Stimulated activated CD4-positive, alpha-beta T cell treated with anti-CD3 and anti-CD28 coated beads, Interleukin-4, amount 100 ng/mL, for 1 hour (primary cell): ENCODE measurements around the gene CBS.
"Not testable (repeated sequence)": the region's sequence is repeated elsewhere in the genome, so short reads cannot be mapped to it uniquely, and the experiment has no call there.

Source experiments
- DNase-seq: peaks from one replicate; pipeline ENCODE4 v3.0.0-alpha.2; 2020

The CBS gene

DNA sequence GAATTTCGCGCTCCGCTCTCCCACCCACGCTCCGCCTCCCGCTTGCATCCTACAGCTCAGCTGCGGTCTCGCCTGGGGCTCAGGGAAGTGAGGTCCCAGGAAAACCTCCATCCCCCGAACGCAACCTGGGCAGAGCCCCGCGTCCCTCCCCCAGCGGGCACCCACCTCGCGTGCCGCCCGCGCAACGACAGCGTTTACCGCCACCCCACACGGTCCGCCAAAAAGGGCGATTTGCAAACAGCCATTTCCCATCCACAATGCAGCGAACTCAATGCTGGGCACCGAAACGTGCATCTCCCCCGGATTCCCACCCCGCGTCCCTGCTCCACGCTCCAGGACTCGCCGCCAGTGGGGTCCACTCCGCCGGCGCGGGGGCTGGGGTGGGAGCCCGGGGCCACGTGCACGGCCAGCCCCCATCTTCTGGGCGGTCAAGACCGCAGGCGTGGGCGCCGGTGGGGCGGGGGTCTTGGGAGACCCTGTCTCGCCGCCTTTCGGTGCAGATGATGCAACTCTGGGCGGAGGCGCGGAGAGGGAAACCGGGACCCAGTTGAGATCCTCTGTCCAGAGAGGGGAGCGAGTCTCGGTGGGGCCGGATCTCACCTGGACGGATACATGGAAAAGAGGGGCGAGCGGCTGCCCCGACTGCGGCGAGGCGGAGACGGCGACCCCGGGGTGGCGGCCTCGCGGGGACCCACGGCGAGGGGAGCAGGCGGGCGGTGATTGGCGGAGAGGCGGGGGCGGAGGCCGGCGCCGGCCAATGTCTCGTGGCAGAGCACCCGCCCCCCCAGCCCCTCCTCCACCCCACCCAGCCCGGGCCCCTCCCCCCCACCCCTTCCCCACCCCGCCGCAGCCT, at the start of gene CBS:
TSS of gene CBS (minus strand) at position 666 of the 853 bp plus-strand sequence. CDS start 3,642 bp downstream, outside the sequence.
- not testable (repeated sequence) for DNase-seq

DNA sequence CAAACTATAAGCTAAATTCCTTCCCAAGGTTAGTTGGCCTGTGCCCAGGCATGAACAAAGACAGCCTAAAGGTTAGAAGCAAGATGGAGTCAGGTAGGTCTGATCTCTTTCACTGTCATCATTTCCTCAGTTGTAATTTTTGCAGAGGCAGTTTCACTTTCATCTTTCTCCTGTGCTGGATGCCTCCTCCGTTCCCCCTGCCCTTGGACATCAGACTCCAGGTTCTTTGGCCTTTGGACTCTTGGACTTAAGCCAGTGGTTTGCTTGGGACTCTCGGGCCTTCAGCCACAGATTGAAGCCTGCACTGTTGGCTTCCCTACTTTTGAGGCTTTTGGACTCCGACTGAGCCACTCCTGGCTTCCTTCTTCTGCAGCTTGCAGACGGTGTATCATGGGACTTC, 40.3 kb upstream of the CBS start:
- not testable (repeated sequence) for DNase-seq

DNA sequence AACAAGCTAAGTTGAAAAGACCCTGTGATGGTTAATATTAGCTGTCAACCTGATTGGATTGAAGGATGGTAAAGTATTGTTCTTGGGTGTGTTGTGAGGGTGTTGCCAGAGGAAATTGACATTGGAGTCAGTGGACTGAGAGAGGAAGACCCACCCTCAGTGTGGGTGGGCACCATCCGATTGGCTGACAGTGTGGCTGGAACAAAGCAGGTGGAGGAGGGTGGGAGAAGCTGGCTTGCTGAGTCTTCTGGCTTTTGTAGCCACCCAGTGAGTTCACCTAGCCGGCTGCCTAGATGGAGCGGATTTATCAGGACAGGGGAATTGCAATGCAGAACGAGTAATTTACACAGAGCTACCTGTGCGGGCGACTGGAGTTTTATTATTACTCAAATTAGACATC, 38.8 kb upstream of the CBS start:
- DNase-seq, result not testable (repeated sequence)

DNA sequence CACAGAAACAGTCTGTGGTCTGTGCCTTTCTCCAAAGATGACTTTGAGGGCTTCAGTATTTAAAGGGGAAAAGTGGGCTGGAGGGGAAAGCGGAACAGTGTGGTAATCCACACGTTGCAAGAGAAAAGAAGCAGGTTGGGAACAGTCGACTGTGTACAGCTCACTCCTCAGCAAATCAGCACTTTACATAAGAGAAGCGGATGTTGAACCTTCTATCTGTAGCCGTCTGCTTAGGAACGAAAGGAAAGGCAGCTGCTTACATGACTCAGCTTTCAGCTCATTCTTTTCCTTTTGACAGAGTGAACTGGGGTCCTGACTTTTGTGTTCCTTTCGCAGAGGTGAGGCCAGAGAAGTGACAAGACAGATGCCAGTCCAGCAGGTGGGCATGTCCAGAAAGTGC, 33.4 kb upstream of the CBS start:
- not testable (repeated sequence) for DNase-seq

DNA sequence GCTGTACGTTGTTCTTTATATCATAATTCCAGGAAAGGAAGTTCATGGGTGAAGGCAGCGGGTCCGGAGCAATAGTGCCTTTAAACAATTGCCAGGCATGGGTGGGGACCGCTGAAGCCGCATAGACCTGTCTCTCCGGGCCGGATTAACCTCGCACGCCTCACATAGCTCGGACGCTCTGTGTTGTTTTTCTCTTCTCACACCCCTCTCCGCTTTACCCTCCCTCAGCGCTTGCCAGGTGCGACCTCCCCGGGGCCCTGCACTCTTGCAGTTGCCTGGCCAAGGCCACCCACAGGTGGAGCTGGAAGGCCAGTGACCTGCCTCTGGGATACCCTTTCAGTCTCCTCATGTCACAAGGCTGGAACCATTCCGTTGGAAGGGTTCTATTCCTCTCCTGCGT, 32.5 kb upstream of the CBS start:
- not testable (repeated sequence) for DNase-seq

DNA sequence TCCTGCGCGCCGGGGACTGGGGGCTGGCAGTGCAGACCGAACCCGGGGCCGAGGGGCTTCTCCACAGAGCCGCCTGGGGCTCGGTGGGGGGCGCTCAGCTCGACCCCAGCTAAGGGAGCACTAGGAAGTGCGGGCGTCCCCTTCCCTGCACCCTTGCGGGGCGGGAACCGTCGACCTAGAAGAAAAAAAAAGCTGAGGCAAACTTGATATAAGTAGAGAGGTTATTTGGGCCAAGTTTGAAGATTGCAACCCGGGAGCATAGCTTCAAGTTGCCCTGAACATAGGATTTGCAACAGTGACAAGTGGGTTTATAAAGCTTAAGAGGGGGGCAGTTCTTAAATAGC, 32.1 kb upstream of the CBS start:
- not testable (repeated sequence) for DNase-seq

DNA sequence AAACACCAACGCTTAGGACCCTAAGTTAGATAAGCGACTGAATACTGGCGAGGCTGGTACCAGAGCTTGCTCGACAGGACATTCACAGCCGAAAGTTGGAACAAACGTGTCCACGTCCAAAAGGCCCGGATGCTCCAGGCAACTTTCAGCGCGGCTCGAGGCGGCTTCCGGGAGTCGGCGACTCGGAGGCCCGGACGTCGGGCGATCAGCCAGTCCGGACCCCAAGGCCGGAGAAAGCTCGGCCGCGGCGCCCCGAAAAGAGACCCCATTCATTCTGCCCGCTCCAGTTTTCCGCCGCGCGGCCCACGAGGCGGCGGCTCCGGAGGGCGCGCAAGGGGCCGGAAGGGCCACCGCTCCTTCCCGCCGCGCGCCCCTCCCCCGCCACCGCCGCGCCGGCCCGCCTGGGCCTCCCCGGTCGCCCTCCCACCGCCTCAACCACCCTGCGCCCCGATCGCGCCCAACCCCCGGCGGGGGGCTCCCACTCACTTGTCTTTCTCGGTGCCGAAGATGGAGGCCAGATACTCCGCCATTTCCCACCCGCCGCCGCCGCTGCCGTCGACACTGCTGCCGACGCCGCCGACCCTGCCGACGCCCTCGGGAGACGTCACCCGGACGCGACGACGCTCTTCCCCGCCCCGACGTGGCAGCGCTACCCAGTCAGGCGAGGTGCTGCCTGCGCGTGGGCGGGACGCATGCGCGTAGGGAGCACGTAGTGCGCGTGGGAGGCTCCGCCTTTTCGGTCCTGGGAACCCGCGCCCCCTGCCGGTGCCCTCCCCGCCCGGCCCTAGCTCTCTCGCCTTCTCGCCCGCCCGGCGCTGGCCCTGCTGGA, 31.5 kb upstream of the CBS start, which contains the start of gene U2AF1:
TSS of gene U2AF1 (minus strand) at position 606 of the 829 bp plus-strand sequence. CDS start at position 530, 76 bp downstream.
- DNase-seq, result peak; percentile 78

DNA sequence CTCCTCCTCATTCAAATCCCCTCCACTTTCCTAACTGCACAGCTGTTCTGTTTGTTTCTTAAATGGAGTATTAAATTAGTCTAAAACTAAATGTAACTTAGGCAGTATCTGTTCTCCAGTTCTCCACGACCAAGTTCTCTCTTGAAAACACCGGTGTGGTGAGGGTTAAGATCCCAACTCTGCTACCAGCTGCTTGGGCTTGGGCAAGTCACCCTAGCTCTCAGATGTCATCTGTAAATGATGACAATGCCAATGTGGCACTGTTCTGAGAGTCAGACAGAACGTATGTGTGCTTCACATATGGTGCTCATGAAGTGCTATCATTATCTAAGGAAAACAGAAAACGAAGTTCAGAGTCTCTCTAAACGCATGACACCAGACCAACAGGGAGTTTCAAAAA, 29.0 kb upstream of the CBS start:
- not testable (repeated sequence) for DNase-seq

DNA sequence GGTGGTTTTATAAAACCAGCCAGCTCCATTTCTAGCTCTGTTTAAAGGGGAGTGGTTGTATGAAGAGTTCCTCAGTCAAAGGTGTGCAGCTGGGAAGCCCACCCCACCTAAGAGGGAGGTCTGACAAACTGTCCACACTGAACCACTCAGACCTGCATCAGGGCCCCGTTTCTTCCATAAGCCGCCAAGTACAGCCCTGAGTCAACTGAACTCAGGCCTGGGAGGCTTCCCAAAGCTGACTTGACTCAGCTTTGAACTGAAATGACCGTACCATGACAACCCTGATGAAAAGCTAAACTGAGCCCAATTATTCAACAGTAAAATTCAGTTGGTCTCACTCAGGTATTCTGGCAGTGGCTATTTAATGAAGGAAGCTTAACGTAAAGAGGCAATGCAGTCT, 26.6 kb upstream of the CBS start:
- not testable (repeated sequence) for DNase-seq

DNA sequence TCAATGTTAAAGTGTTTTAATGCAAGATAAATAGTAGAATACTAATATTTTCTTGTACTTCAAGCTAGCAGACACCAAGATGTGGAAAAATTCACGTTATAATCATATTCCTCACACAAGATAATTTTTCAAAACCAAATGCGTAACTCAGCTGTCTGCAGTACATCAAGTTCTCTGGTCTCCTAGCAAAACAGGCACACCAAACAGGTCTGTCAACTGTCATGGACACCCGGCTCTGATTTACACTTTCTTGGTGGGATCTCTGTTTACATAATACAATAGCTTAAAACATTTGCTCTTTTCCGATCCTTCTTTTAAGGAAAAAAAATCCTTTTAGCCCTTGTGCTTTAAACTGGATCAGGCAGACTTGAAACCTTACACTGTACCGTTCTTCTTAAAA, 26.0 kb upstream of the CBS start:
- not testable (repeated sequence) for DNase-seq

DNA sequence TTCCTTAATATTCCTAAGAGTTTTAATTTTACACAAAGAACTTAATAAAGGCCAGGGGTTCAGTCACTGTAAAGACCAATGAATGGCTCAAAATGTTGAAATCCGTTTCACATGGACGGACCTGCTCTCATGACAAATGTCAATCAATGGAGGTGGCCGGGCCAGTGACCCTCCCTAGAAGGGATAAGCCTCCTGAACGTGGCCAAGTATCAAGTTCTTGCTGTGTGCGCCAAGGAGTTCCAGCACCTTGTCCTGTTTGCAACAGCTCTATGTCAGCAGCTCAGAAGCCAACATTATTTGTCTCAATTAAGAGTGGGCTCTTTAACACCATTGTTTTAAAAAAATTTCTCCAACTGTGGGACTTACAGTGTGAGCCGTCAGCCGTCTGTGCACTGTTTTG, 25.4 kb upstream of the CBS start:
- not testable (repeated sequence) for DNase-seq

DNA sequence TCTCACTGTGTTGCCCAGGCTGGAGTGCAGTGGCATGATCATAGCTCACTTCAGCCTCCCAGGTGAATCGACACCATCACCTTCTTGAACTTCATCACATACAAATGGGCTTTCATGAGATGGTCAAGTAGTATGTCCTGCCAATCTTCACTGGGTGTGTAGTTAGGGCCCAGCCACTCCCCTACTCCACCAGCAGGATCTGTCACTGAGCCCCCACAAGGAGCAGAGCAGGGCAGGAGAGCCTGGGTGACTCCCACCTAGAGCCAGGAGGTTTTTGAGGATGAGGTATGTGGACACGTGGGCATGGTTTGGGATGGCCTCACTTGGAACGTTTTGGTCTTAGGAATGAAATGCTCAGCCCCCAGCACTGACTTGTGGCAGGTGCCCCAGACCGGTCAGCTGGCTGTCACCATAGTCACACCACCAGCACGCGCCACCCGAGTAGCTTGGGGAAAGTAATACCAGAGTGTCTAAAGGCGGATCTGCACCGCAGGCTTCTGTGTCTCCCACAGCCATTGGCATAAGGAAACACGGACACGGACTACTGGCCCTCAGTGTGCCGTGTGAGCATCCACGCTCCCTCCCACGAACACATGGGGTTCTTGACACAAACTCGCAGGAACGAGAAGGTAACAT, 16.5 kb upstream of the CBS start:
- not testable (repeated sequence) for DNase-seq

DNA sequence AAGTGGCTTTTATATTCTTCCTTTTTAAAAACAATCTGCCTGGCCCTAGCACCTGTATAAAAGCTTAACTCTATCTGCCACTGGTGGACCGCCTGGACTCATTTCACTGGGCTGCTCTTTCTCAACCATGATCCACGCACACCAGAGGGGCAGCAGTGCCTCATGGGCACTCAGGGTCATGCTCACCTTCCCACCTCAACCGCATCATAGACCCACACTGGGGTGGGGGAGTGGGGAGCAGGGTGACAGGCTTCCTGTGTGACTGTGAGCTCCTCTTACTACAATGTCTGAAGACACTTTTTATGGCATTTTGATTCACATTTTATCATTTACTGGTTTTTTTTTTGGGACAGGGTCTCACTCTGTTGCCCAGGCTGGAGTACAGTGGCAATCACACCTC, 15.3 kb upstream of the CBS start:
- DNase-seq, result not testable (repeated sequence)

DNA sequence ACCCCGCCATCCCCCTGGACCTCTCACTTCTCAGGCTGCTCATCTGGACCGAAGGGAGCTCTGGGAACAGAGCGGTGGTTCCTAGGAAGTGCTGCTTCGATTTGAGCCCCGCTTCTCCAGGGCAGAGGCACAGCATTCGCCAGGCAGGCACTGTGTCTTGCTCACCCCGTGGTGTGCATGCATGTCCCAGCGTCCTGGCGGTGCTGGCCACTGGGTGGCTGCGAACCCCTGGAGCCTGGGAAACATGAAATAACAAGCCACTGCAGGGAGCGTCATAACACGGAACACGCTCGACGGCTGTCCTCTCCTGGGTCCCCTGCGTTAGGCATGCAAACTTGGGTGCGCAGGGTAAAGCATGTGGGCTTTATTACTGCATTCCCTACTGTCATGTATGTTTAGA, 13.8 kb upstream of the CBS start:
- not testable (repeated sequence) for DNase-seq

DNA sequence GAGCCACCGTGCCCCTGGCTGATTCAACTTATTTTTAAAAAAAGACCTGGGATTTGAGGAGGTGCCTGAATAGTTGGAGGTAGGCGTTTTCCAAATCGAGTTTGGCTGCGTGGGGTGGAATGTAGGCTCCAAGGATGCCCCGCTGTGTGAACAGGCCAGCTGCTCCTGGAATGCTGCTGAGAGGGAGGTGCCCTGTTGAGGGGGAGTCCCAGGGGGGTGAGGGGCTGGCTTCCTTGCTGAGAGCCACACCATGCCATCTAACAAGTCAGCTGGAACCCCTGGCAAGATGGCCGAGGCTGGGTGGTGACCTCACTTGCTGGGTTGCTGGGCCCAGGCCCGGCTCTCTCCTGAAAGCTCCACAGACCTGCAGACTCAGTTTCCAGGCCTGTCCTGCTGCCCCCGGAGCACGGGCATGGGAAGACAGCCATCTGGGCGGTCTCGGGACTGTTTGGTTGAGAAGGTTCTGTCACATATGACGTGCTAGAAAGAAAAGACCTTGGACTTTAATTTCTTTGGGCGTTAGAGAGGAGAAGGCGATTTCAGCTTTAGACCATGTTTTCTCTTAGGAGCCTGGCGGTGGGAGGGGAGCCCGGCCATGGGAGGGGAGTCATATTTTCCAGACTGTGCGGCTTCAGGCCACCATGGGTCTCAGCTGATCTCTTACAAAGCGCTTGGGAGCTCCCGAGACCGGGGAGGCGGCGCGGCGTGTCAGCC, 7.1 kb upstream of the CBS start:
- DNase-seq, result not testable (repeated sequence)

DNA sequence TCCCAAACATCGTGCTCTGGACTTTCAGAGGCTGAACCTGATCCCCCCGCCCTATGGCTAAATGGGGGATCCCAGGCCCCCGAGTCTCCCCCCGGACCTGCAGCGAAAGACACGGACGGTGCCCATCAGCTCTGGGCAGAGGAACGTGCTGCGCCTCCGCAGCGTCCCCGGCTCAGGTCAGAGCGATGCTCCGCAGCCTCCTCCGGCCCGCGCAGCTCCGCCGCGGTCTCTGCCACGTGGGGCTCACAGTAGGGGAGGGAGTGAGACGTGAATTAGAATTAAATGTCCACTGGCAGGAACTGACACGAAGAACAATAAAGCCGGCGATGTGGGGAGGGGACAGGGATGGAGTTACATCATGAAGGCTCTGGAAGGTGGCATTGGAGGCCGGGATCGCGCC, 1.0 kb upstream of the CBS start:
- not testable (repeated sequence) for DNase-seq

DNA sequence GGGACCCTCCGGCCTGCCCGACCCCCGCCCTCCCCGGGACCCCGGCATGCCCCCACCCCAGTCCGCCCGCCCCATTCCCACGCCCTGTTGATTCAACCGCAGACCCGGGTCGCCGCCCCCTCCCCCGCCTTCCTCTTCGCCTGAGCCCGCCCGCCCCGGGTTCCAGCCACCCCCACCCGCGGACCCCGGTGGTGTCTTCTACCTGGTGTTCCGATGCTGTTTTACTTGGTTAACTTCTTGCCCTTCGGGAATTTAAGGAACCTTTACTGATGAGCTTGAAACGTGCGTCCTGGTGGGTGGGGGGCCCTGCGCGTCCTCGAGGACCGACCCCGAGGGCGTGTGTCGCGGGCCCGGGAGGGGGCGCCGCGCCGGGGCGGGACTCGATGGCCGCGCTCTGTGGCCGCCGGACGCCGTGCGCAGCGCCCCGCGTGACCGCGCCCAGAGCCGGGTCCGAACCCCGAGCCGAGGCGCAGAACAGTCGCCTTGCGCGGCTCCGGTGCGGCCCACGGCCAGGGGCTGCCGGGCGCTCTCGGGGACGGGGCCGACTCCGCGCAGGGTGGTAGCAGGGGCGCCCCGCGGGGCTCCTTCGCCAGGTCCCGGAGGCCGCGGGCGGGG, 495 bp upstream of the CBS start:
- DNase-seq, result not testable (repeated sequence)

DNA sequence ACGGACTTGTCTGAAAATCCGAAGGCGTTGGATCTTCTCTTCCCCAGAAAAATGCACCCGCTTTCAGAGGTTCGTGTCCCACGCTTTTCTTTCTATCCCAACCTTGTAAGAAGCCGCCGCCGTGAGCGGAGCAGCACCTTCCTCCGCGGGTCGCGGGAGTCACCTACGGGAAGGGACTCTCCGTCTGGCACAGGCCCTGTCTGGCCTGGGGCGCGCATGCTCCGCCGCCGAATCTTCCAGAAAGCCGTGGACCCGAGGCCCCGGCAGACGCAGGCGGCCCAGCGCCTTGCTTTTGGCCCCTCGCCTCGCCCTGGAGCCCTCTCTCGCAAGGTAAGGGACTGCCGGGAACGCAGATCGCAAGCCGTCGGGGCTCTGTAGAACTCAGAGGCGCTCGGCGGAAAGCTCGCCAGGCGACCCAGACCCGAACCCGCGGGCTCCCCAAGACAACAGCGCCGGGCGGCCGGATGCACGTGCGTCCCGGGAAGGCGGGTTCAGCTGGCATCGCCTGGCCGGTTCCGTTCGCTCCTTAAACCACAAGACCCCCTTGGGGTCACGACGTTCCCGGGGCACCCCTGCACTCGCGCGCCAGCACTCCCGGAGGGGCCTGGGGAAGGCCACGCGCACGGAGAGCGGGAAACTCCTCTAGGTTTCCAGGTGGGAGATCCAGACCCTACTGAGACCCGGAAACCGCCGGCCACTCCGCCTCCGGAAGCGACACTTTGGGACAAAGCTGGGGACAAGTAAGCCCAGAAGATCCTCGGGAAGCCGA, 1.1 kb downstream of the CBS start:
- not testable (repeated sequence) for DNase-seq

DNA sequence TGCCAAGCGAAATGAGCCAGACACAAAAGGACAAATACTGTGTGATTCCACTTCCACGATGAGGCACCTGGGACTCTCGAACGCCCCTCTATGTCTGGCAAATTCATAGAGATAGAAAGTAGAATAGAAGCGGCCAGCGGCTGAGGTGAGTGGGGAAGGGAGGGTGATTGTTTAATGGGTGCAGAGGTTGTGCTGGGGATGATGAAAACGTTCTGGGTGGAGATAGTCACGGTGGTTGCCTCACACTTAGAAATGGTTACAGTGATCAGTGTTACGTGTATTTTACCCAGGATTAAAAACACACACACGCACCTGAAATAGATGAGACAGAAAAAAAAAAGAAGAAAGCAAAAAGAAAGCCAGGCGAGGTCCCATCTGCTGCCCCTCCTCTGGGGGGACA, 2.9 kb downstream of the CBS start:
- not testable (repeated sequence) for DNase-seq

DNA sequence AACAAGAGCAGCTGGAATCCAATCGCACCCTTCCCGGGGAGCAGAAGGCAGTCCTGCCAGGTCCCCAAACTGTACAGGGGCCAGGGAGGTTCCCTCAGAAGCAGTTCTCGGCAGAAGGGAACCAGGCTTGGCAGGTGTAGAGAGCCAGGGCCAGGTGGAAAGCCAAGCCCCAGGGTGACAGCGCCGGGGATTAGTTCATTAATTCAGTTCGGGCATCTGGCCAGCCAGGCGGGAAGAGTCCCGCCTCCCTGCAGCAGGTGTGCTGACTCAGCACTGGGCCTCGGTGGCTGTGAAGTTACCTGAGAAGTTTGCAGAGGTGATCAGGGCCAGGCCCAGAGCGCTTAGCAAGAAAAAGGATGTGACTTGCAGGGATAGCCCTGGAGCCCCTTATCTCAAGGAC, 6.0 kb downstream of the CBS start:
- DNase-seq, result not testable (repeated sequence)

DNA sequence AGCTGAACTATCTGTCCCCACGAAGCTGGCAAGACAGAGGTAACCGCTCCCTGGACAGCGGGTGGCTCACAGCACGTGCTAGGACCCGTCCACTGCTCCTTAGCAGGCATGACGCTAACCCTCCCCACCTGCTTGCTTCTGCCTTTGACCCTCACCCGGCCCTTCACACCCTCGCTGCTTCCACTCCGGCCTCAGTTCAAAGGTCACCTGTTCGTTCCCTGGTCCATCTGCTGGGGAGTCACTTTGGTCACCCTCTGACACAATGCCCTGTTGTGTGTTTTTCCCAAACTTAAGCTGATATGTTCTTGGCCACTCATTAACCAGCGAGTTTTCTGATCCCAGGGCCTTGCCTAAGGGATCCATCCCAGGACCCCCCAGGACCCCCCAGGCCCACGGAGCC, 7.6 kb downstream of the CBS start:
- DNase-seq, result not testable (repeated sequence)
